Adipocyte (in vitro differentiated cells): ENCODE measurements around the gene SEMA5A.

Experiments
- DNase-seq: peaks from one replicate; pipeline ENCODE4 v3.0.0-alpha.2; 2015; ENCODE audit warnings: low read depth
- H3K27me3 ChIP-seq: replicated peaks from 2 replicates; pipeline ENCODE4 v1.7.0; 2013; ENCODE audit warnings: mild to moderate bottlenecking, low read length, moderate library complexity; ENCODE audit not compliant: control insufficient read depth, insufficient read depth
- H3K36me3 ChIP-seq: 2 replicates; pipeline ENCODE4 v1.7.0; 2013; ENCODE audit warnings: low read length, mild to moderate bottlenecking, moderate library complexity; ENCODE audit not compliant: control insufficient read depth, insufficient read depth, severe bottlenecking
- H3K4me1 ChIP-seq: 2 replicates; pipeline ENCODE4 v1.7.0; 2013; ENCODE audit warnings: mild to moderate bottlenecking, low read length, moderate library complexity; ENCODE audit not compliant: control insufficient read depth, insufficient read depth
- H3K4me3 ChIP-seq: 2 replicates; pipeline ENCODE4 v1.7.0; 2013; ENCODE audit warnings: mild to moderate bottlenecking, low read length, moderate library complexity
- H3K9ac ChIP-seq: 2 replicates; pipeline ENCODE4 v1.7.0; 2013; ENCODE audit warnings: mild to moderate bottlenecking, low read length, moderate library complexity
- H3K9me3 ChIP-seq: 2 replicates; pipeline ENCODE4 v1.7.0; 2013; ENCODE audit warnings: mild to moderate bottlenecking, low read length, moderate library complexity; ENCODE audit not compliant: control insufficient read depth

SEMA5A gene

DNA sequence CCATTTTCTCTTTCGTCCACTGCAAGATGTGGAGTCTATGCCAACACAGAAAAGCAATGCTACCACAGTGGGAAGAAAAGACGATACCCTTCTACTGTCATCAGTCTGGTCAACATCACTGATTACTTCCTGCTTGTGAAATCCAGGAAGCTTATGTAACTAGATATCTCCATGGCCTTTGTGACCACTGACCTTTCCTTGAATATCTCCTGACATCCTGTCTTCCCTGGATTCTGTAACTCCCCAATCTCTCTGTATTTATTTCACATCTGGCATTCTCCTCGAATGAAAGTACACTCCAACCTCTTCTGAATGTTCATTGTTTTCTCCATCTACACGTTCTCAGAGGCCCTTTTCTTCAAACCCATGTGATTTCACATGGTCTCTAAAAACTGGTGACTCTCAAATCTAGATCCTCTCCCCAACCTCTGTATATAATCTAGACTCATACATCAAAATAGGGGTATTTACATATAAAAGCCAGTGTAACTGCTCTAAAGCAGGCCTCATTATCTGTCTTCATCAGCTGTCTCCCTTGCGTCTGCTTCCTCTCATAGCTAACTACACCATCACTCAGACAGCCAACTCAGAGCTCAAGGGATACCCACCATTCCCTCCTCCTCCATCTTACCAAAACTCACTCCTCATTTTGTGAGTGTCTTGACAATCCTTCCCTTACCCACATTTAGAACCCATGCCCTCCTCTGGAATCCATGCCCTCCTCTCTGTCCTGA, 156.8 kb downstream of the SEMA5A start:
- H3K9me3 ChIP-seq, result no peaks in the 10 kb centered on the region
- H3K27me3 ChIP-seq, result no peaks in the 10 kb centered on the region
- DNase-seq, result no peak
- H3K4me3 ChIP-seq, result no peak overlapping the region
- H3K36me3 ChIP-seq, result no peaks in the 10 kb centered on the region
- H3K4me1 ChIP-seq, result no peaks in the 10 kb centered on the region
- no peak overlapping the region for H3K9ac ChIP-seq

DNA sequence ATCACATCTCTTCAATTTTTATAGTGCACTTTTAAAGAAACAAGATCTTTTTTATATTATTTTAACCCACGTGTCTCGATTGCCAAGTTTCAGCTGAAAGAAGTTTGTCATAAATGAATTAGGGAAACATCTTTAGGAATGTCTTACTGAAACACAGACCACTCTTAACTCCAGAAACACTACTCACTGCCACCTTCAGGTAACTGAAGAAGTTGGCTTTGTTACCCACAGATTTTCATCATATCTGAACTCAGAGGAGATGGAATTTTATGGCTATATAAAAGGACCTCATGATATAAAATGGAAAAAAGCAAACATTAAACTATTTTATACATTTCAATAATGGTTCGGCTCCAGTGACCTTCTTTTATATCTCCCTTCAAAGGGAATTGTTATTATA, 158.0 kb downstream of the SEMA5A start:
- DNase-seq, result peak; percentile 32
- Histone ChIP-seq H3K4me3 (no peak overlapping the region), H3K27me3 (no peaks in the 10 kb centered on the region), H3K9me3 (no peaks in the 10 kb centered on the region), H3K4me1 (no peaks in the 10 kb centered on the region), H3K36me3 (no peaks in the 10 kb centered on the region), H3K9ac (no peak overlapping the region)

DNA sequence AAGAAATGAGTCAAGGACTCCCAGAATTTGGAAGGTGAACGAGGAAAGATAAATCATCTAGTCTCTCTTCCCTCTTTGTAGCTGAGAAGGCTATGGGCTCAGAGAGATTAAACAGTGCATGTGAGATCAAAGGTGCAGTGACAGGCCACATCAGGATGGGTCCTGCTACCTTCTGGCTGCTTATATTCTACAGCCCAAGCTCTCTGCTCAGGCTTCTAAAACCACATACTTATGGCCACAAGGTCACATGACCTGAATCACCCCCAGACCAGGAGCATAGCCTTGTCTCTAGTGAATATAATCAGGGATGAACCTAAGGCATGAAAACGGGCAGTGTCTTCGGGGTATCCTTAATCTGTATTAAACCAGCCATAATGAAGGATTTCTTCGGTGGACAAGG, 158.9 kb downstream of the SEMA5A start:
- H3K27me3 ChIP-seq, result no peaks in the 10 kb centered on the region
- no peaks in the 10 kb centered on the region for H3K36me3 ChIP-seq
- H3K4me1 ChIP-seq, result no peaks in the 10 kb centered on the region
- H3K4me3 ChIP-seq, result no peak overlapping the region
- H3K9me3 ChIP-seq, result no peaks in the 10 kb centered on the region
- DNase-seq, result no peak
- no peak overlapping the region for H3K9ac ChIP-seq

DNA sequence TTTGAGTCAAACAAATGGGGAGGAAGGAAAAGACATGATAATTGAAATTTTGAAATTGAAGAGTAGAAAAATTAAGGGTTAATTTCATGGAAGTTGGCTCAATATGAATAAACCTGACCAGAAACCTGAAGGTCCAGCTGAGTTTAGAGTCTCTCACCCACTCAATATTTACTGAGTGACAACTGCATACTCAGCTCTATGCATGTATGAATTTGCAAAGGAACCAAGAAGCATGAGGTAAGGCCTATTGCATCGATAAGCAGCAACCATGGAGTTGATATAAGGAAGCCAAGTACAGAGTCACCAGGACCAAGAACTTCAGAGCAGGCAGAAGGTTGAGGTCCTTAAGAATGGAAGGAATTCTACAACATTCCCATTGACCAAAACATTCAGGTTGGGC, 163.4 kb downstream of the SEMA5A start:
- no peaks in the 10 kb centered on the region for H3K27me3 ChIP-seq
- no peak overlapping the region for H3K9ac ChIP-seq
- no peaks in the 10 kb centered on the region for H3K4me1 ChIP-seq
- no peak overlapping the region for H3K4me3 ChIP-seq
- DNase-seq, result no peak
- no peaks in the 10 kb centered on the region for H3K9me3 ChIP-seq
- H3K36me3 ChIP-seq, result peaks cover 5% of the 10 kb centered on the region

DNA sequence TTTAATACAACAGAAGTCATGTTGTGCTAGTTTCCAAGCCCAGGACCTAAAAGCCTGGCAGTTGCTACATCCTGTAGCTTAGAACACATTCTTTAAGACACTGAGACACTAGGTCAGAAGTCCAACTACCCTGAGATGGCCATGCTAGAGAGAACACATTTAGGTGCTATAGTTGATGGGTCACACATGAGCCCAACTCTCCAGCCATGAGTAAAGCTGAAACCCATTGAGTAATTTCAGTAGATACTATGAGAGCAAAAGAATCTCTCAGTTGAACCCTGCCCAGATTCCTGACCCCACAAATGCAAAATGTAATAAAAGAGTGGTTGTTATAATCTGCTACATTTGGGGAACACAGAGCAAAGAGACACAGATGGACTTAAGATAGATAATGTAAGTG, 164.4 kb downstream of the SEMA5A start:
- Histone ChIP-seq H3K27me3 (no peaks in the 10 kb centered on the region), H3K36me3 (peaks cover 5% of the 10 kb centered on the region), H3K4me1 (no peaks in the 10 kb centered on the region), H3K9ac (no peak overlapping the region), H3K9me3 (no peaks in the 10 kb centered on the region), H3K4me3 (no peak overlapping the region)
- DNase-seq, result no peak

DNA sequence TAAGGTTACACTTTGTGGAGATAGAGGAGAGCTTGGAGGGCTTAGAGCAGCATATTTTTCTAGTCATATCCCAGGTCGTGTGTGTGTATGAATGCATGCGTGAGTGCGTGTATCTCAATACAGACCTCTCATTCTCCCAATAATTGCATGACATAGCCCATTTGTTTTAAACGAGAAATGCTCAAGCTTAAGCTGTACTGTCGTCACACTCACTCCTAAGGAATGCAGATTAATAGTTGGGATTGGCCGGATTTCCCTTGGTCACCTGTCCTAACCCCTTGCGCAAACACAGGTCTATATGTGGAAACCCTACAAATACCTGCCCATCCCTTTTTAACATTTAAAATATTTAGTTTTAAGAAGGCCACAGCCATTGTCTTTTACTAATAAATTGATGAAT, 165.8 kb downstream of the SEMA5A start:
- no peak for DNase-seq
- H3K27me3 ChIP-seq, result no peaks in the 10 kb centered on the region
- no peak overlapping the region for H3K9ac ChIP-seq
- peaks cover 5% of the 10 kb centered on the region for H3K36me3 ChIP-seq
- no peaks in the 10 kb centered on the region for H3K9me3 ChIP-seq
- peaks cover 5% of the 10 kb centered on the region for H3K4me1 ChIP-seq
- H3K4me3 ChIP-seq, result no peak overlapping the region

DNA sequence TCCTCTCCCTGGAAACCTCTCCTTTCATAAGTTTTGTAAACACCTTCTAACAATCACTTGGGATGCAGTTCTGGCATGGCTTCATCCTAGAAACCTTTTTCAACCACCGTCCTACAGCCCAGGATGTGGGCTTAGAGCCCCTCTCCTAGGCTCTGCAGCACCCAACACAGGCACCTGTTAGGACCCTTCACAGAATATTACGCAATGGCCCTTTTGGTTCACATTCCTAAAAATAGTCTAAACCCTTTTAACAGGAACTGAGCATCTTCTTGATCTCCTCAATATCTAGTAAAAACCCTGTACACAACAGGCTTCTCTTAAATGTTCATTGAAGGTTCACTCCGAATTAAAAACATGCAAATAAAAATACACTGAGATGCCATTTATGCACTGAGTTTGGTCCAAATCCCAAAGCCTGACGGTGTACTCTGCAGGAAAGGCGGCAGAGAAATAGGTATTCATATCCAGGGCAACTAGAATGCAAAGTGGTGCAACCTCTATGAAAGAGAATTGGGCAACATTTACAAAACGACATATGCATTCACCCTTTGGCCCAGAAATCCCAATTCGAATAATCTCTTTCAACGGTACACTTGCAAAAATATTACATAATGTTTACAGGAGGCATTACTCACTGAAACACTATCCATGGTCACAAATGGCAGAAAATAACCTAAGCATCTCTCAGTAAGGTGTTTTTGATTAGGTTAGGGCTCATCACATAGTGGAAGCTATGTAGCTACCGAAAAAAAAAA, 169.3 kb downstream of the SEMA5A start:
- Histone ChIP-seq H3K9me3 (no peaks in the 10 kb centered on the region), H3K4me1 (peaks cover 10% of the 10 kb centered on the region), H3K9ac (no peak overlapping the region), H3K4me3 (no peak overlapping the region), H3K36me3 (peaks cover 5% of the 10 kb centered on the region), H3K27me3 (no peaks in the 10 kb centered on the region)
- DNase-seq, result no peak

DNA sequence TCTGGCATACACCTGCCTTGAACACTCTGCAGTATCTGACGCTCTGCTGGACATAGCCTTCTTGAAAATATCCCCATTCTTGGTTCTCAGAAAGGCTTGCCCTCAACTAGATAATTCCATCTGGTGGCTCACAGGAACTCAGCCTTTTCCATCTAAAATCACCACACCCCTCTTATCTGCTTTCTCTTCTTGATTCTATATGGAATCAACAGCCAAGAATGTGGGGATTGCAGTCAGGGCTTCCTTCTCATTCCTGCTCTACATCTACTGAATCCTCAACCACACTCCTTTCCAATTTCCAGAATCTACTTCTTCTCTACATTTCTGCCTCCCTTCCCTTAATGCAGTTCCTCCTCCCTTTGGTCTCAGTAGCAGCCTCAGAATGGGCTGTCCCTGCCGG, 170.1 kb downstream of the SEMA5A start:
- Histone ChIP-seq H3K27me3 (no peaks in the 10 kb centered on the region), H3K9me3 (no peaks in the 10 kb centered on the region), H3K9ac (no peak overlapping the region), H3K4me1 (peaks cover 10% of the 10 kb centered on the region), H3K36me3 (peaks cover 5% of the 10 kb centered on the region), H3K4me3 (no peak overlapping the region)
- no peak for DNase-seq

DNA sequence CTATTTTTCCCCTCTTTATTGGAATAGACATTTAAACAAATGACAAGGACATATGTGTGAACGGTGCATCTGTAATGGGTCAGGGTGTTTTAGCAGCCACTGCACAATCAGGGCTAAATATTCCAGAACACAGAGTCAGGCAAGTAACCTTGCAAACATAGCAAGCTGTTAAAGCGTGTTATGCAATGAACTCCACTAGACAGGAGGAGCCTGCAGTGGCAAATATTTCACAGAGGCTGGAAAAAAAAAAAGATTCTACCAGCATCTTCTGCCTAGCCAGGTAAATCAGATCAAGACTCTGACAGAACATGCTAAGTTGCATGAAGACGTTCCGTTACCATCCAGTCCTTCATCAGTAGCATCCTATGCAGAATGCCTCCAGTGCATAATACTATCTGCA, 171.8 kb downstream of the SEMA5A start:
- DNase-seq, result peak; percentile 18
- H3K27me3 ChIP-seq, result no peaks in the 10 kb centered on the region
- peaks cover under 1% of the 10 kb centered on the region for H3K9me3 ChIP-seq
- no peak overlapping the region for H3K9ac ChIP-seq
- peaks cover 10% of the 10 kb centered on the region for H3K4me1 ChIP-seq
- H3K36me3 ChIP-seq, result peaks cover 5% of the 10 kb centered on the region
- no peak overlapping the region for H3K4me3 ChIP-seq

DNA sequence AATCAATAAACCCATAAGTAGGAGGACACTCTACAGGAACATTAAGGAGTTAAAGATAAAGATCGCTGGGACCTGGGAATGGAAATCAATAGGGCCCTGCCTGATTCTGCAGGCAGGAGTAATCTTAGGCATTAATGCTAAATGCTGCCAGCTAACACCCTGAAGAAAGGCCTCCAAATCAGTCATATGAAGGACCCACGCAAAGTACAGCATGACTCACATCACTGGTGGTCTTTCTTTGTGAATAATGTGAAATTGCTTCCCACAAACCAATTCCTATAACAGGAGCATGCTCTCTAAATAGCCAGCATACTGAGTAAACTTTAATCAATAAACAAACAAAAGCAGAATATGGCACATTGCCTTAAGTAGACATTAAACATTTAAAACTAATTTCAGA, 172.3 kb downstream of the SEMA5A start:
- DNase-seq, result no peak
- Histone ChIP-seq H3K4me3 (no peak overlapping the region), H3K9me3 (peaks cover 4% of the 10 kb centered on the region), H3K36me3 (peaks cover 1% of the 10 kb centered on the region), H3K9ac (no peak overlapping the region), H3K27me3 (no peaks in the 10 kb centered on the region), H3K4me1 (peaks cover 10% of the 10 kb centered on the region)

DNA sequence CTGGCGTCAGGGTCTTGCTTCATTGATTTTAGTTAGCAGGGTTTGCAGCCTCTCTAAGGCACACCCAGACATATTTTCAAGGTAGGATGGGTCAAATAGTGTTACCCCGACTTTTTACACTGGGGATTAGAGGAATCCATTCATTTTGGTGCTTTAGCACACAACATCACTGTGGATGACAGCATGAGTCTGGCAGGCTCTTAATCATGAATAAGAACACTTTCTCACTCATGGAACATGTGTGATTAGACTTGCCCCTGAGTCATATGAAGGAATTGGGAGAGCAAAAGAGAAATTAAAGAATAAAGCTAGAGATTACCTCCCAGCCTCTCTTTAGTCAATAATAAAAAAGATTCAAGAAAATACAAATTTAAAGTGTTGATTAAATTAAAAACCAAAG, 175.6 kb downstream of the SEMA5A start:
- H3K9ac ChIP-seq, result no peak overlapping the region
- no peak for DNase-seq
- H3K4me3 ChIP-seq, result no peak overlapping the region
- H3K27me3 ChIP-seq, result no peaks in the 10 kb centered on the region
- peaks cover 5% of the 10 kb centered on the region for H3K4me1 ChIP-seq
- peaks cover 4% of the 10 kb centered on the region for H3K9me3 ChIP-seq
- no peaks in the 10 kb centered on the region for H3K36me3 ChIP-seq
